Activated CD4-positive, alpha-beta T cell treated with anti-CD3 and anti-CD28 coated beads, Interleukin-2, amount 50 U/mL, for 16 hours (primary cell): ENCODE data around the gene PITPNC1.
"Not testable (repeated sequence)": the region's sequence is repeated elsewhere in the genome, so short reads cannot be mapped to it uniquely, and the experiment has no call there.

ENCODE experiments used
- DNase-seq: peaks from one replicate; pipeline ENCODE4 v3.0.0-alpha.2; 2020

PITPNC1 gene

DNA sequence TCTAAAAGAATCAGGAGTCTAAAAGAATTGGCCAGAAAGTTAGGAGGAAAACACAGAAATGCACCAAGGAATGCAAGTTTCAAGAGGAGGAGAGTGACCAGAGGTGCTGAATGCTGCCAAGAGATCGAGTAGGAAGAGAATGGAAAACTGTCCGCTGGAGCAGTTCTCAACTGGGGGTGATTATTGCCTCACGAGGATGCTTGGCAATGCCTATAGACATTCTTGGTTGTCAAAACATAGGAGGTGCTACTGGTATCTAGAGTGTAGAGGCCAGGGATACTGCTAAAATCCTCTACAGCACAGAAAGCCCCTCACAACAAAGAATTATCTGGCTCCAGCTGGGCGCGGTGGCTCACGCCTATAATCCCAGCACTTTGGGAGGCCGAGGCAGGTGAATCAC is 258.6 kb downstream of the PITPNC1 start:
- no peak for DNase-seq

- no peak for DNase-seq
These were observed 259.2 kb downstream of the PITPNC1 start for GRCh38 chr17:67636312-67636711.

GRCh38 chr17:67636834-67637520 is 259.9 kb downstream of the PITPNC1 start:
- no peak for DNase-seq

DNA sequence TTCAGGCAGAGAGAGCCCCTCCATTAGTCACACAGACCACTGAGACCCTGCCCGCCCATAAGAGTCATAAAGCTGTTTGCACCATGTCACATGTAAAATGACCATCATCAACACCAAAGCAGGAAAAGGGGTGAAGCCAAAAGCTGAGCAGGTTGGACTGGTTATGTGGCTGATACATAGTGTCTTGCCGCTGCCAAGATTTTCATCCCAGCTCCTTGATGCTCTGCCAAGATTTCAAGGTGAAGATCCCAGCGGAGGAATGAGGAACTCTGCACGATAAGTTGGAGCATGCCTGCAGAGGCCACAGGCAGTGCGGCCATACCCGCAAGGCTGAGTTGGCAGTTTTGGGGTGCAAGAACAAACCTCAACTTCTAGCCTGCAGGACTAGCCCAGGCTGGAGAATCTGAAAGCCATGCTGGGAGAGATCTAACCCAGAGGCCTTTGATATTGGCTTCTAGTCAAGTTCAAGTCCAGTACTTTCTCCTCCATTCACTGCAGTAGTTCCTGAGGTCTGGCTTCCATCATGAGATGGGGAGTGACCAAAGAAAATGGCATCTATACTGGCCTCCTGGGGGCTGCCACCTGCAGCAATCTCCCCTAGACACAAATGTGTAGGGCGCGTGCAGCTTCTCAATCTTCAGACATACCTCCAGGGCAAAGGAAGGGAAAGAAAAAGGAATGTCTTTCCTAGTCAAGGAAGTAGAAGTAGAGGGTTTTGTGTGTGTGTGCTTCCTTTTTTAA is 261.0 kb downstream of the PITPNC1 start:
- no peak for DNase-seq

DNA sequence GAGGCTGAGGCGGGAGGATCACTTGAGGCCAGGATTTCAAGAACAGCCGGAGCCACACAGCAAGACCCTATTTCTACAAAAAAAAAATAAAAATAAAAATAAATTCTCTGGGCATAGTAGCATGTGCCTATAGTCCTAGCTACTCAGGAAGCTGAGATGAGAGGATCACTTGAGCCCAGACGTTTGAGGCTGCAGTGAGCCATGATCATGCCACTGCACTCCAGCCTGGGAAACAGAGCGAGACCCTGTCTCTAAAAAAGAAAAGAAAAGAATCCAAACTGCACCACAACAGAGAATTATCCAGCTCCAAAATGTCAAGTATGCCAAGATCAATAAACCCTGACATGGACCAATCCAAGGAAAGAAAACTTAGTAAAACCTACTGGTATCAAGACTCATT is 261.8 kb downstream of the PITPNC1 start:
- no peak for DNase-seq

GRCh38 chr17:67639555-67639954 is 262.5 kb downstream of the PITPNC1 start:
- no peak for DNase-seq

GRCh38 chr17:67639979-67640378 is 262.9 kb downstream of the PITPNC1 start:
- no peak for DNase-seq

DNA sequence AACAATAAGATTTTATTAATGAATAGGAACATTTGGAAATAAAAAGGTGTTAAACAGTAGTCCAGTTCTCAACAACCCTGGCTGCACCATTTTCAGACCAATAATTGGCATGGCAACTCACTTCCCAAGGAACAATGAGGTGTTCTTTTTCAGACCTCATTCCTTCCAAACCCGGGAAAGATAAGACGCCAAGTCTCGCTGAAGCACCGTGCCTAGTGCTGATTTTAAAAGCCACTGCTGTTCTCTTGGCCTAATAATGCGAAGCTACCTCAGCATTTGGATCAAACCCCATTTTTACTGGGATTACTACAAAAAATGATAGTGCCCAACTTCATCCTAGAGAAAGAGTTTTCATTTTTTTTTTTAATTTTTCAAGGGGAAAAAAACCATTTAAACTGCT is 265.4 kb downstream of the PITPNC1 start:
- no peak for DNase-seq

DNA sequence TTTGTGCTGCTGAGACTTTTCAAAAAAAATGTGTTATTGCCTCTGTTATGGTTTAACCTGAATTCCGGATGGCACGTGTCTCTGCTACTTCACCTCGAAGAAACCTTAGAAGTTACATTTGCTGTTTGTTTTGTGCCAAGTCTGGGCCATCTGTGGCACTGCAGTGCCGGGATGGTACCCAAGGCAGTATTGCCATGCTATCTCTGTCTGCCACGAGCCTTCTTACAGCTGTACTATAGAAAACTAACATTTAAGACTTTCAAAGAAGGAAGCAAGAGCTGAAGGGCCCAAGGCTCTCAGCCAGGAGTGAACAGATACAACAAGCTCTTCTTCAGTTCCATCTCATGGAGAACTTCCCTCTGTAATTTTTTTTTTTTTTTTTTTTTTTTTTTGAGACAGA is 267.0 kb downstream of the PITPNC1 start:
- DNase-seq = no peak

DNA sequence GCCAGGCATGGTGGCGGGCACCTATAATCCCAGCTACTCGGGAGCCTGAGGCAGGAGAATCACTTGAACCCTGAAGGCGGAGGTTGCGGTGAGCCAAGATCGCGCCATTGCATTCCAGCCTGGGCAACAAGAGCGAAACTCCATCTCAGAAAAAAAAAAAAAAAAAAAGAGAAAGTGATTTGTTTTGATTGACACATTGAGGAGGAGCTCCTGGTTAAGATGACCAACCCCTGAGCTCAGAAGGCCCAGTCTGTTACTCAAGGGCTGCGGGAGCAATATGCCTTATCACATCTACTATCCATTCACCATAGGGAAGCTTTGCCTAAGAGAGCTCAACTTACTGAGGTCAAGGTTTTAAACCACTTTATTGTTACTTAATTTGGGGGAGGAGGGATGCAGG is 268.1 kb downstream of the PITPNC1 start:
- DNase-seq = not testable (repeated sequence)

DNA sequence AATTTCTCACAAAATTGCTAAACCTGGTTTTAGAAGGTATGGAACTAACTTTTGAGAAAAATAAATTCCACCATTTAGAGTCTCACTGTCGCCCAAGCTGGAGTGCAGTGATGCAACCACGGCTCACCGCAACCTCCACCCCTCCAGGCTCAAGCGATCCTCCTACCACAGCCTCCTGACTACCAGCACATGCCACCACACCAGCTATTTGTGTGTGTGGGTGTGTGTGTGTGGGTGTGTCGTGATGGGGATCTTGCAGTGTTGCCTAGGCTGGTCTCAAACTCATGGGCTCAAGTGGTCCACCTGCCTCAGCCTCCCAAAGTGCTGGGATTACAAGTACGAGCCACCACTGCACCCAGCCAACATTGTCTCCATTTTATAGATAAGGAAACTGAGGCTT is 269.4 kb downstream of the PITPNC1 start:
- DNase-seq = no peak

DNA sequence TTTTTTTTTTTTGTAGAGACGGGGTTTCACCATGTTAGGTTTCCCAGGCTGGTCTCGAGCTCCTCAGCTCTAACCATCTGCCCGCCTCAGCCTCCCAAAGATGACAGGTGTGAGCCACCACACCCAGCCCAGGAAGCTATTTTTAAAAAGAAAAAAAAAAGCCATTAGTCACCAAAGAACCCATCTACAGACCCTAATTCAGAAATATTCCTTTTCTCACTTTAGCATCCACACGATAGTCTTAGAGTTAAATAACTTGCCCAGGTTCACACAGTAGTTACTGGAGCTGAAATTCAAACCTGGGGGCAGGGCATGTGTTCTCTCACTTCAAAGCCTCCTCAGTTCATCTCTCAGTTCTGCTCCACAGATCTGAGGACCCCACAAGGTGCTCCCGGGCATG is 270.4 kb downstream of the PITPNC1 start:
- DNase-seq = no peak

DNA sequence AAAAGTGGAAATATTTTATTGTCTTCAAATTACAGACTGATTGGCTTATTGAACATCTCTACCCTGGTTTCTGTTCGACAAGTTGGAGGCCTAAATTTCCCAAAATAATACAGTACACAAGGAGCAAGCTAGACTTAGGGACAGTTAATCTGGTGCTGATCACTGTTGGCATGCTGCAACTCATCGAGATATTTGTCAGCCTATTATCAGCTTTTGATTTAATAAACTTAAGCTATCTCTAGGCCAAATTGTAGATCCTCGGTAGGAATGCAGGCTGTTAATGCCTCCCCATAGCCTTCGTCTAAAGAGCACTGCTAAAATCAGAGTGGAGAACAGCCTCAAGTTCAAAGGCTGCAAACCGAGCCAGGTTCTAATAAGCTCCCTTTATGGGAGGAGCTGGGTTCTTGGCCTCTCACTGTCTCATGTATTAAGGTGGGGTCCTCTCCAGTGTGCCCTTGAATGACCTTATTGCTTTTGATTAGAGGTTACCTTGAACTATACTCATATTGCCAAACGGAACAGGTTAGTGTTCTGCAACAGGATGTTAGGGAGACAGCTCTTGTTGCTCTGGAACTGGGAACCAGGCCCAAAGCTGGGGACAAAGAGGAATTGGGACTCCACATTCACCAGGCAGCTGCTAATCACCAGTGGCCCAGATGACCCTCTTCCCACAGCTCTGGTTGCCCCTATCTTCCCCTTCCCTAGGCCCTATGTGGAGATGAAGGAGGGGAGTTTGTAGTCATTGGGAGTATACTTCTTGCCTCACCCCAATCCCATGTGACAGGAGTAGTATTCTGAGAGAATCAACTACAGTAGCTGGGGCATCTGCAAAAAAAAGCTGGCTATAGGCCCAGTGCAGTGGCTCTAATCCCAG is 271.2 kb downstream of the PITPNC1 start:
- no peak for DNase-seq

- not testable (repeated sequence) for DNase-seq
These were observed 271.8 kb downstream of the PITPNC1 start for GRCh38 chr17:67648906-67649295.

GRCh38 chr17:67649891-67650290 is 272.8 kb downstream of the PITPNC1 start:
- DNase-seq = no peak

DNA sequence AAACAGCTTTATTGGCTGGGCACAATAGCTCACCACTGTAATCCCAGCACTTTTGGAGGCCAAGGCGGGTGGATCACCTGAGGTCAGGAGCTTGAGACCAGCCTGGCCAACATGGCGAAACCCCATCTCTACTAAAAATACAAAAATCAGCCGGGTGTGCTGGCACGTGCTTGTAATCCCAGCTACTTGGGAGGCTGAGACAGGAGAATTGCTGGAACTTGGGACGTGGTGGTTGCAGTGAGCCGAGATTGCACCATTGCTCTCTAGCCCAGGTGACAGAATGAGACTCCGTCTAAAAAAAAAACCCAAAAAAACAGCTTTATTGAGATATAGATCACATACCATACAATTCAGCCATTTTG is 274.1 kb downstream of the PITPNC1 start:
- not testable (repeated sequence) for DNase-seq

DNA sequence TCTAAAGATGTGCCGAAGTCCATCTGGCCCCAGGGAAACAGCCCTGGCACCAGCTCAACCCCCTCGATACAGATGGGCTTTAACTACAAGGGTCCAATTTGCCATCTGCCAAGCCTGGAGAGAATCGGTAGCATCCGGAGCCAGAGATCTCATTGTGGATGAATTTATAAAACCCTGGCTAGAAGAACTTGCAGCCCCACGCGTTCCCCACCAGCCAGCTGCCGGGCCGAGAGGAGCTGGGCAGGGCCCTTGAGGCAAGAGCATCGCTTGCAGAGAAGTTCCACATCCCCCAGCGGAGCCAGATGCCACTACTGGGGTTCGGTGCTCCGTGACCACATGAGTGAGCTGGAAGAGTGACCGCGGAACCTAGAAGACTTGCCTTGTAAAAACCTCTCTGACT is 275.4 kb downstream of the PITPNC1 start:
- DNase-seq = no peak

DNA sequence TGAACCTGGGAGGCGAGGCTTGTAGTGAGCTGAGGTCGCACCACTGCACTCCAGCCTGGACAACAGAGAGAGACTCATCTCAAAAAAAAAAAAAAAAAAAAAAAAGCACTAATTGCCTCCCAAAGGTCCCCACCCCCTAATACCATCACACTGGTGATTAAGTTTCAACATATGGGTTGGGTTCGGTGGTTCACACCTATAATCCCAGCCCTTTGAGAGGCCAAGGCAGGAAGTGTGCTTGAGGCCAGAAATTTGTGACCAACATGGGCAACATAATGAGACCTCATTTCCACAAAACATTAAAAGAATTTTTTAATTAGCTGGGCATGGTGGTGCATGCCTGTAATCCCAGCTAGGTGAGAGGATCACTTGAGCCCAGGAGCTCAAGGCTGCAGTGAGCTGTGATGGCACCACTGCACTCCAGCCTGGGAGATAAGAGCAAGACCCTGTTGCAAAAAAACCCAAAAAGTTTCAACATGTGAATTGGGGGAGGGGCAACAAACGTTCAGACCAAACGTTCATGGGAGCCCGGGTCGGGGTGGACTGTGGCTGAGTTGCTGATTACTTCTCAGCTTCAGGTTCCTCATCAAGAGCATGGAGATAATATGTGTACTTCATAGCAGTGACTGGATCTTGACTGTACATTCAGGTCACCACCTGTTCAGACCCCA is 278.5 kb downstream of the PITPNC1 start:
- DNase-seq = no peak

GRCh38 chr17:67656494-67657203 is 279.6 kb downstream of the PITPNC1 start:
- no peak for DNase-seq

GRCh38 chr17:67657596-67657995 is 280.5 kb downstream of the PITPNC1 start:
- no peak for DNase-seq

- DNase-seq = no peak
These were observed 281.2 kb downstream of the PITPNC1 start for GRCh38 chr17:67658265-67658664.

- DNase-seq = no peak
These were observed 281.9 kb downstream of the PITPNC1 start for GRCh38 chr17:67659028-67659427.

GRCh38 chr17:67662712-67663111 is 285.6 kb downstream of the PITPNC1 start:
- DNase-seq = no peak
